Right atrium auricular region (tissue), 2 donors: Measurements from ENCODE around the gene TENM3. TPM values are rescaled to one million over a fixed set of nuclear protein-coding genes. Genes with fewer than 3 reads are reported as not detected.
A peak's percentile ranks its signal among the peaks of the same experiment; 100 is the strongest.

ENCODE experiments used
- DNase-seq: peaks from one replicate; pipeline ENCODE4 v3.0.0-alpha.2; 2019; ENCODE audit warnings: low spot score
- H3K27ac ChIP-seq, 2 donors: fragments of 200-600 bp; sonication (generic); 1 replicate in 1 of 2; 2 replicates in 1 of 2; pipeline ENCODE4 v1.5.1; 2016 to 2019
- H3K27me3 ChIP-seq, 2 donors: fragments of 200-600 bp; sonication (generic); one replicate each; pipeline versions ENCODE4 v1.5.1 to v1.6.0; 2017 to 2019
- H3K36me3 ChIP-seq: fragments of 200-600 bp; sonication (generic); one replicate; pipeline ENCODE4 v1.5.1; 2016
- H3K4me1 ChIP-seq, 2 donors: fragments of 200-600 bp; sonication (generic); one replicate each; pipeline versions ENCODE4 v1.5.1 to v1.6.0; 2017 to 2019
- H3K4me3 ChIP-seq, 2 donors: fragments of 200-600 bp; sonication (generic); 1 replicate in 1 of 2; 2 replicates in 1 of 2; pipeline ENCODE4 v1.5.1; 2017 to 2019; ENCODE audit warnings: mild to moderate bottlenecking in 1 of 2, moderate library complexity in 1 of 2
- H3K9me3 ChIP-seq, 2 donors: fragments of 200-600 bp; sonication (generic); one replicate each; pipeline ENCODE4 v1.5.1; 2019
- total RNA-seq, 2 donors: library from RNA; depleted of rRNA; stranded (reverse); fragments of >200 nt; gene quantifications; one replicate each; pipeline ENCODE4 v1.1.0, GENCODE V29; 2016
- TF ChIP-seq, protein P1 (sequence below), 2 donors: fragments of 200-600 bp; sonication (generic); IDR thresholded peaks; one replicate each; pipeline ENCODE4 v1.5.1; 2019; ENCODE audit warnings: antibody characterized with exemption in 2 of 2

TENM3 gene
- total RNA-seq, 2 donors from 2014 or later, result 10.7 to 15.9 TPM

DNA sequence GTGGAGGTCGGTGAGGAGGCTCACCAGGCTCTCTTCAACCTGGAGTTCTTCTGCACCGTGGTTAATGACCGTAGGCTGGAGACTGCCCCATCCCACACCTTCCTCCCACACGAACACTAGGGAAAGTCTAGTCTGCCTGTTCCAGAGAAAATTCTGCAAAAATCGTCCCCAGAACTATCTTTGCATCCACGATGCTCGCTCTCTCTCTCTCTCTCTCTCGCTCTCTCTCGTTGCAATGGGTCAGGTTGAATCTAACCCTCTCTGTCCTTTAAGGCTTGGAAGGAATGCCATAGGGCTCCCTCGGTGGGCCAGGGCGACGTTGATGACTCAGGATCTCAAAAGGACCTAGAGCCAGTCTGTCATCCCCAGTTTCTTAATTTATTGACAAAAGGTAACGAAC is 562.5 kb downstream of the TENM3 start:
- Histone ChIP-seq H3K4me3 (no peak overlapping the region), H3K9me3 (no peaks in the 10 kb centered on the region), H3K4me1 (peaks cover 0 to 7% of the 10 kb centered on the region in 2 donors), H3K27ac (no peak overlapping the region), H3K27me3 (no peaks in the 10 kb centered on the region), H3K36me3 (no peaks in the 10 kb centered on the region)
- DNase-seq, result no peak
- TF ChIP-seq, protein P1, sequence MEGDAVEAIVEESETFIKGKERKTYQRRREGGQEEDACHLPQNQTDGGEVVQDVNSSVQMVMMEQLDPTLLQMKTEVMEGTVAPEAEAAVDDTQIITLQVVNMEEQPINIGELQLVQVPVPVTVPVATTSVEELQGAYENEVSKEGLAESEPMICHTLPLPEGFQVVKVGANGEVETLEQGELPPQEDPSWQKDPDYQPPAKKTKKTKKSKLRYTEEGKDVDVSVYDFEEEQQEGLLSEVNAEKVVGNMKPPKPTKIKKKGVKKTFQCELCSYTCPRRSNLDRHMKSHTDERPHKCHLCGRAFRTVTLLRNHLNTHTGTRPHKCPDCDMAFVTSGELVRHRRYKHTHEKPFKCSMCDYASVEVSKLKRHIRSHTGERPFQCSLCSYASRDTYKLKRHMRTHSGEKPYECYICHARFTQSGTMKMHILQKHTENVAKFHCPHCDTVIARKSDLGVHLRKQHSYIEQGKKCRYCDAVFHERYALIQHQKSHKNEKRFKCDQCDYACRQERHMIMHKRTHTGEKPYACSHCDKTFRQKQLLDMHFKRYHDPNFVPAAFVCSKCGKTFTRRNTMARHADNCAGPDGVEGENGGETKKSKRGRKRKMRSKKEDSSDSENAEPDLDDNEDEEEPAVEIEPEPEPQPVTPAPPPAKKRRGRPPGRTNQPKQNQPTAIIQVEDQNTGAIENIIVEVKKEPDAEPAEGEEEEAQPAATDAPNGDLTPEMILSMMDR (IDR thresholded peaks at IDR 0.05), result no peak

DNA sequence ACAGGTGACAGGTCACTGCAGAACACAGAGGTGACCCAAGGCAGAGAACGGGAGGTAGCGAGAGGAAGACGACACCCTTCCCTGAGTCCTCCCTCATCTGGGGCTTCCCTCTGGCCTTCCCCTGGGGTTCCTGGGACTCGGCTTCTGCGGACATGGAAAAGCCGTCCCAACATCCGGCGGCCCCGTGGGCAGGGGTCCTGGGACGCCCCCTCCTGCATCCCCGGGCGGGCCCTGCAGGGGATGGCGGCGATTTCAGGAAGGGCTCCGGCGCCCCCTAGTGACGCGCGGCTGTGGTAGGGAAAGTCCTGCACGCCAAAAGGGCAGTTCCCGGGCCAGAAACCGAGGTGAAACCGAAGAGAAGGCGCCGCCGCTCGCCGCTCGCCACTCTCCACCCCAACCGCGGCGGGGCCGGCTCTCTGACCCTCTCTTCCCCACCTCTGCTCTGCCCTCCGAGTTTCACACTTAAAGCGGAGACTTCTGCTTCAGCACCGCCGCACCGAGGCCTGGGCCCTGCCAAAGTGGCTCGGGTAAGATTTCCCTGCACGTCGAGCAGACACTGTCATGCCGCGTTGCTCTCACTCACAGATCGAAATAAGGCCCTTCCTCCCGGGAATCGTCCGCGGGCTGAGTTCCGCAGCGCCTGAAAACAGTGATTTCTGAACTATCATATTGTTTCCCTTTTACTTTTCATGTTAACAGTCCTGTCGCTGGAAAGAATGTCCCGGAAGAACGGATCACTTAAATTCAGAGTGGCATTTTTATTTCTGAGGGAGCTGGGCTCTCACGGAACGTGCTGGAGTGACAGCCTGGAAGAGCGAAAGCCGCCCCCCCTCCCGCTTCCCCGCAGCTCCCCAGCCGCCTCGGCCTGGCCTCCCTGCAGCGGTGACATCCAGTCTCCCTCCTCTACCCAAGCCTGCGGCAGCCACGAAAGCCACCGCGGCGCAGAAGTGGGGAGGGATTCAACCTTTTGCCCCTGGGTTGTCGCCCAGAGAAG is 563.4 kb downstream of the TENM3 start:
- H3K27me3 ChIP-seq, result no peaks in the 10 kb centered on the region
- H3K4me3 ChIP-seq, result peak overlapping the region; percentile 53 to 58
- peak; percentile 76 for DNase-seq
- H3K27ac ChIP-seq, result peak overlapping the region; percentile 67 to 81
- no peaks in the 10 kb centered on the region for H3K36me3 ChIP-seq
- no peaks in the 10 kb centered on the region for H3K9me3 ChIP-seq
- peaks cover 0 to 7% of the 10 kb centered on the region in 2 donors for H3K4me1 ChIP-seq
- TF ChIP-seq, protein P1 (IDR thresholded peaks at IDR 0.05), result peak; percentile 87 to 94

DNA sequence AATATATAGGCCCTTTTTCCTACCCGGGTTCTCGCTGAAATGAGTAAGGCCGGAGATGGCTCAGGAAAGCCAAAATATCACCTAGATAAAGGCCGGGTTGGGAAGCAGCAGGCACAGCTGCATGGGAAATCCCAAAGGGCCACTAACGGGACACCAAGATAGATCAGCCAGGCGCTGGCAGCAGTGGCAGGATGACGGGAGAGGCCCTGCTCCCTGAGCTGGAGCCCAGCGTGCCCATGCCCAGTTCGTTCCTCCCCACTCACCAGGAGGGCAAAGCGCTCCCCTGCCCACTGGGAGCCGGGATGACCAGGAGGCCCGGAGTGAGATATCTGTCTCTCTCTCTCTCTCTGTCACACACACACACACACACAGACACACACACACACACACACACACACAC is 564.1 kb downstream of the TENM3 start:
- Histone ChIP-seq H3K9me3 (no peaks in the 10 kb centered on the region), H3K27me3 (no peaks in the 10 kb centered on the region), H3K4me3 (peak overlapping the region; percentile 53 to 58), H3K4me1 (peaks cover 0 to 7% of the 10 kb centered on the region in 2 donors), H3K27ac (peak overlapping the region; percentile 67 to 81), H3K36me3 (no peaks in the 10 kb centered on the region)
- DNase-seq, result no peak
- TF ChIP-seq, protein P1 (IDR thresholded peaks at IDR 0.05), result no peak

DNA sequence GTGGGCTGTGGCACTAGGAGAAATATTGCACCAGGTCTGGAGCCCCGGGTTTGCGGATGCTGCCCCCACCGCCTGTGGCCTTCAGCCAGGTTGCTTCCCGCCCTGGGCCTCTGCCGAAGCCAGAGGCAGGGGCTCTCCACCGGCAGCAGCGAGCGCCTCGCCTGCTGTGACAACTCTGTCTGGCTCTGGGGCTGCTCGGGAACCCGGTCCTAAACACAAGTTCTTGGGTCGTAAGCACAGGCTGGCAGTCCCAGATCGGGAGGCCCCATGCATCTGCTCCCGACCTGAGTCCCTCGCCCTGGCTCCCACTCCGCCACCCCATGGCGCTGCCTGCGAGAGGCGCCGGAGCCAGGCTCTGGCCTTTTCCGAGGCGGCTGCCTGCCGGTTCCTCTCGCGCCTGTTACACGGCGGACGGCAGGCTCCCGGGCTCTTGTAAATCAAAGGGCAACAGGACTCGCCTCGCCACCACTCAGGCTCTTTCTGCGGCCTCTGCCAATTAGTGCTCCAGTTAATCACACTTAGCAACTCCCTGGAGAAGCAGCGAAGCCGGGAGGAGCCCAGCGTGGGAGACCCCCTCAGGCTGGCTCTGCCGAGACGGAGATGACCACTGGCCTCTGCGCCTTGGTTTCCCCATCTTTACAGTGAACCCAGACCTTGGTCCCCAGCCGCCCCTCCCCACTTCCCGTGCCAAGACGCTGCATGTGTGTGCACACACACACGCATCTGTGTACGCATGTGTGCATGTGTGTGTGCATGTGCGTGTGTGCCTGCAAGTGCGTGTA is 564.8 kb downstream of the TENM3 start:
- Histone ChIP-seq H3K27me3 (no peaks in the 10 kb centered on the region), H3K4me3 (no peak overlapping the region), H3K36me3 (no peaks in the 10 kb centered on the region), H3K4me1 (peaks cover 0 to 7% of the 10 kb centered on the region in 2 donors), H3K9me3 (no peaks in the 10 kb centered on the region), H3K27ac (no peak overlapping the region)
- DNase-seq, result no peak
- TF ChIP-seq, protein P1 (IDR thresholded peaks at IDR 0.05), result no peak

DNA sequence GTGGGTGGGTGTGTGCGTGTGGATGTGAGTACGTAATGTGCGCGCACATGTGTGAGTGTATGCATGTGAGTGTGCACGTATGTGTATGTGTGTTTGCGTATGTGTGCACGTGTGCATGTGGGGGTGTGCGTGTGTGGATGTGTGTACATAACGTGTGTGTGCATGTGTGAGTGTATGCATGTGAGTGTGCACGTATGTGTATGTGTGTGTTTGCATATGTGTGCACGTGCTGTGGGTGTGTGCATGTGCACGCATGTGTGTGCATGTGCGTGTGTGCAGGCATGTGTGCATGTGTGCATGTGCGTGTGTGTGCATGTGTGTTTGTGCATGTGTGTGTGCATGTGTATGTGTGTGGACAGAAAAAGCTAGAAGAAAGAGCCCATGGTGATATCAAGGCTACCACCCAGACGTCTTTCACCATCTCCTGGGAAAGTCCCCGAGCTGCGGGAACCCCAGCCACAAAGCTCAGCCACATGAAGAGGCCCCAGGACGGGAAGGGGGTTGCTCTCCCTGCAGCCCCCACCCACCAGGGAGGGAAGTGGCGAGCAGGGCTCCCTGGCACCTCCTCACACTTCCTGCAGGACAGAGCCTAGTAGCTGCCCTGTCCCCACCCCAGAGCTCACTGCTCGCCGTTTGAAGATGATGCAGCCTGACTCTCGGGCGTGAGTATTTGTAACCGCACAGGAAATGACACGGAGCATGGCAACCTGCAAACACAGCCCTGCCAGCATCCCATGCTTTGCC is 565.6 kb downstream of the TENM3 start:
- TF ChIP-seq, protein P1 (IDR thresholded peaks at IDR 0.05), result no peak
- H3K36me3 ChIP-seq, result no peaks in the 10 kb centered on the region
- H3K4me3 ChIP-seq, result no peak overlapping the region
- H3K4me1 ChIP-seq, result peaks cover 0 to 7% of the 10 kb centered on the region in 2 donors
- DNase-seq, result no peak
- H3K27ac ChIP-seq, result no peak overlapping the region
- H3K27me3 ChIP-seq, result no peaks in the 10 kb centered on the region
- H3K9me3 ChIP-seq, result no peaks in the 10 kb centered on the region
